Measurements from ENCODE around the gene ISY1.
"Not testable (repeated sequence)": the region's sequence is repeated elsewhere in the genome, so short reads cannot be mapped to it uniquely, and the experiment has no call there.

The ISY1 gene

GRCh38 chr3:129166579-129167332, 5.9 kb upstream of the ISY1 start:
- DNase-seq (ENCODE audit: low read depth in 3 of 3): no peak

GRCh38 chr3:129165594-129165993, 4.7 kb upstream of the ISY1 start:
- not testable (repeated sequence) for DNase-seq (ENCODE audit: low read depth in 3 of 3)

GRCh38 chr3:129164500-129164899, 3.6 kb upstream of the ISY1 start:
- no peak for DNase-seq (ENCODE audit: low read depth in 3 of 3)

GRCh38 chr3:129162729-129163579, 2.1 kb upstream of the ISY1 start:
- no peak for DNase-seq (ENCODE audit: low read depth in 3 of 3)

GRCh38 chr3:129161860-129162271, 1.0 kb upstream of the ISY1 start:
- DNase-seq (ENCODE audit: low read depth in 3 of 3): no peak

GRCh38 chr3:129144786-129145185, 16.1 kb downstream of the ISY1 start:
- no peak for DNase-seq (ENCODE audit: low read depth in 3 of 3)

- DNase-seq (ENCODE audit: low read depth in 3 of 3): not testable (repeated sequence)
Measured at GRCh38 chr3:129141011-129141410, 19.9 kb downstream of the ISY1 start.

- DNase-seq (ENCODE audit: low read depth in 3 of 3): no peak
Measured at GRCh38 chr3:129139911-129140310, 21.0 kb downstream of the ISY1 start.

- not testable (repeated sequence) for DNase-seq (ENCODE audit: low read depth in 3 of 3)
Measured at GRCh38 chr3:129136275-129136674, 24.6 kb downstream of the ISY1 start.

GRCh38 chr3:129132097-129132866, 28.6 kb downstream of the ISY1 start:
- no peak for DNase-seq (ENCODE audit: low read depth in 3 of 3)

- no peak for DNase-seq (ENCODE audit: low read depth in 3 of 3)
Measured at GRCh38 chr3:129131465-129132088, 29.3 kb downstream of the ISY1 start.

GRCh38 chr3:129130291-129130813, 30.5 kb downstream of the ISY1 start:
- no peak for DNase-seq (ENCODE audit: low read depth in 3 of 3)

GRCh38 chr3:129128357-129129155, 32.3 kb downstream of the ISY1 start:
- DNase-seq (ENCODE audit: low read depth in 3 of 3): no peak

GRCh38 chr3:129126726-129127280, 34.1 kb downstream of the ISY1 start:
- DNase-seq (ENCODE audit: low read depth in 3 of 3): no peak

- DNase-seq (ENCODE audit: low read depth in 3 of 3): no peak
Measured at GRCh38 chr3:129123314-129124060, 37.4 kb downstream of the ISY1 start.

GRCh38 chr3:129122412-129123011, 38.4 kb downstream of the ISY1 start:
- DNase-seq (ENCODE audit: low read depth in 3 of 3): no peak

- peak; percentile 48 to 84 (median 74) for DNase-seq (ENCODE audit: low read depth in 3 of 3)
Measured at GRCh38 chr3:129121792-129122411, 39.0 kb downstream of the ISY1 start, which contains the start of gene RAB43. Gene RAB43 (minus strand): TSS chr3:129121804. CDS start chr3:129121489, 315 bp downstream.

- DNase-seq (ENCODE audit: low read depth in 3 of 3): no peak
Measured at GRCh38 chr3:129121016-129121791, 39.7 kb downstream of the ISY1 start.

Data from stimulated activated CD4-positive, alpha-beta T cell treated with anti-CD3 and anti-CD28 coated beads, TNF-alpha, amount 100 ng/mL, for 48 hours (primary cell).